MCF 10A (cell line): ENCODE data around the gene EPN3. TPM values are rescaled to one million over a fixed set of nuclear protein-coding genes. Genes with fewer than 3 reads are reported as not detected.

ENCODE experiments used
- BruUV-seq: library from RNA; stranded (reverse); fragments of 400-500 nt; replicated peaks from 2 replicates; lab custom pipeline; 2021; lab: Mats Ljungman, UMichigan
- CTCF ChIA-PET: fragments of 300-600 bp; sonication (Branson Sonifier 250); formaldehyde crosslinking; extraction: SDS; loops from one replicate; lab custom pipeline; 2021; ENCODE audit warnings: antibody characterized with exemption, inconsistent platforms; lab: Yijun Ruan, JAX
- POLR2A ChIA-PET: fragments of 300-600, 350-650 bp; sonication (Branson Sonifier 250); formaldehyde crosslinking; extraction: SDS; loops from one replicate; lab custom pipeline; 2020; ENCODE audit warnings: antibody characterized with exemption, inconsistent platforms; lab: Yijun Ruan, JAX
- DNase-seq: peaks from one replicate; pipeline ENCODE4 v3.0.0-alpha.2; 2018; ENCODE audit not compliant: unreplicated experiment
- H3K27ac Mint-ChIP-seq: one replicate; pipeline ENCODE4 v1.8.0; 2022; ENCODE audit warnings: mild to moderate bottlenecking, low read depth, mixed read lengths; ENCODE audit not compliant: unreplicated experiment
- H3K27me3 Mint-ChIP-seq: one replicate; pipeline ENCODE4 v1.8.0; 2022; ENCODE audit warnings: mixed read lengths; ENCODE audit not compliant: insufficient read depth, unreplicated experiment
- H3K36me3 Mint-ChIP-seq: one replicate; pipeline ENCODE4 v1.8.0; 2022; ENCODE audit warnings: mild to moderate bottlenecking, moderate library complexity, mixed read lengths; ENCODE audit not compliant: insufficient read depth, unreplicated experiment
- H3K4me1 Mint-ChIP-seq: one replicate; pipeline ENCODE4 v1.8.0; 2022; ENCODE audit warnings: mixed read lengths; ENCODE audit not compliant: insufficient read depth, unreplicated experiment
- H3K4me3 Mint-ChIP-seq: one replicate; pipeline ENCODE4 v1.8.0; 2022; ENCODE audit warnings: mild to moderate bottlenecking, moderate library complexity, mixed read lengths; ENCODE audit not compliant: unreplicated experiment
- H3K9me3 Mint-ChIP-seq: one replicate; pipeline ENCODE4 v1.8.0; 2022; ENCODE audit warnings: mixed read lengths; ENCODE audit not compliant: unreplicated experiment
- CTCF ChIP-seq: fragments of 200-600 bp; IDR thresholded peaks from one replicate; pipeline ENCODE4 v1.8.0; 2022; ENCODE audit warnings: antibody characterized with exemption, mild to moderate bottlenecking; ENCODE audit not compliant: unreplicated experiment
- intact Hi-C: fragments of 100-400 bp; cut with micrococcal nuclease; formaldehyde crosslinking; loops from 2 replicates; pipeline ENCODE4 v1.14.1; 2022
- total RNA-seq: library from RNA; stranded (reverse); gene quantifications from 2 replicates; pipeline ENCODE4 v1.2.3, GENCODE V29; 2022

EPN3 gene
- total RNA-seq, 1 experiment from 2014 or later: 4.4 TPM

- H3K36me3 Mint-ChIP-seq: no peaks in the 10 kb centered on the region
- CTCF ChIA-PET: interaction anchor here (1.3 to 1.7 kb wide), 3 partner anchors 11 to 19 kb away, joined by 3 to 4 read pairs (median 3); no protein-coding TSS in a partner anchor
- H3K9me3 Mint-ChIP-seq: no peaks in the 10 kb centered on the region
- no peak for TF ChIP-seq CTCF
- no peaks in the 10 kb centered on the region for H3K4me1 Mint-ChIP-seq
- BruUV-seq: no TSS peak
- POLR2A ChIA-PET: interaction anchor here (1.1 kb wide), 1 partner anchor 11 kb away, joined by 3 read pairs; no protein-coding TSS in a partner anchor
- H3K27me3 Mint-ChIP-seq: peaks cover 16% of the 10 kb centered on the region
- intact Hi-C loops: no loop called here
- no peak overlapping the region for H3K27ac Mint-ChIP-seq
- no peak for DNase-seq
- H3K4me3 Mint-ChIP-seq: no peak overlapping the region
These were observed 41.5 kb downstream of the EPN3 start for GRCh38 chr17:50573866-50574611.

GRCh38 chr17:50575581-50576210, 43.2 kb downstream of the EPN3 start:
- H3K36me3 Mint-ChIP-seq: no peaks in the 10 kb centered on the region
- CTCF ChIA-PET: interaction anchor here (1.7 kb wide), 1 partner anchor 20 kb away, joined by 3 read pairs; no protein-coding TSS in a partner anchor
- H3K27ac Mint-ChIP-seq: no peak overlapping the region
- no TSS peak for BruUV-seq
- intact Hi-C loops: no loop called here
- no peaks in the 10 kb centered on the region for H3K4me1 Mint-ChIP-seq
- peak; percentile 14 for TF ChIP-seq CTCF
- peaks cover 23% of the 10 kb centered on the region for H3K27me3 Mint-ChIP-seq
- no peaks in the 10 kb centered on the region for H3K9me3 Mint-ChIP-seq
- POLR2A ChIA-PET: interaction anchor here (0.7 to 1.0 kb wide), 3 partner anchors 9 to 59 kb away, joined by 3 read pairs; no protein-coding TSS in a partner anchor
- DNase-seq: no peak
- H3K4me3 Mint-ChIP-seq: no peak overlapping the region

- POLR2A ChIA-PET: interaction anchor here (0.5 kb wide), 1 partner anchor 58 kb away, joined by 3 read pairs; the partner anchor contains the start of gene ABCC3
- TF ChIP-seq CTCF: no peak
- CTCF ChIA-PET: interaction anchor here (0.9 kb wide), 1 partner anchor 105 kb away, joined by 4 read pairs; no protein-coding TSS in a partner anchor
- Mint-ChIP-seq H3K9me3 (no peaks in the 10 kb centered on the region), H3K27ac (no peak overlapping the region), H3K27me3 (peaks cover 35% of the 10 kb centered on the region), H3K36me3 (no peaks in the 10 kb centered on the region), H3K4me3 (no peak overlapping the region), H3K4me1 (no peaks in the 10 kb centered on the region)
- no peak for DNase-seq
- intact Hi-C loops: no loop called here
- BruUV-seq: no TSS peak
These were observed 44.3 kb downstream of the EPN3 start for GRCh38 chr17:50576864-50577263.

GRCh38 chr17:50577451-50577954, 45.0 kb downstream of the EPN3 start:
- ChIA-PET CTCF (no interaction called here), POLR2A (interaction anchor here (0.5 kb wide), 1 partner anchor 57 kb away, joined by 3 read pairs; the partner anchor contains the start of gene ABCC3)
- TF ChIP-seq CTCF: no peak
- no peak overlapping the region for H3K27ac Mint-ChIP-seq
- intact Hi-C loops: no loop called here
- no peaks in the 10 kb centered on the region for H3K9me3 Mint-ChIP-seq
- DNase-seq: no peak
- no peaks in the 10 kb centered on the region for H3K4me1 Mint-ChIP-seq
- no peaks in the 10 kb centered on the region for H3K36me3 Mint-ChIP-seq
- peaks cover 41% of the 10 kb centered on the region for H3K27me3 Mint-ChIP-seq
- no peak overlapping the region for H3K4me3 Mint-ChIP-seq
- BruUV-seq: no TSS peak
